ENCODE data around the gene AGK.

DNA sequence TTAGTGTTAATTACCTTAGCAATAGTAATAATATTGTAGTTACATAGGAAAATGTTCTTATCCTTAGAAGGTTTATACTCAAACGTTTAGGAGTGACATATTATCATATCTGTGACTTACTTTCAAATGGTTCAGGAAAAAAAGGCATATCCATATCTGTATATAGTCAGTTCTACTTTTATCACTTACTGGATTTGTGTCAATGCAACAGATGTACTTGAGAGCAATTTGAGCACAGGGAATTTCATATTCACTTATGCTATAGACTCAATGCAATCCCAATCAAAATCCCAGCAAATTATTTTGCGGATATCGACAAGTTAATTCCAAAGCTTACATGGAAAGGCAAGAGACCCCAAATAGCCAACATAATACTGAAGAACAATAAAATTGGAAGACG is 140.8 kb downstream of the AGK start:
- TF ChIP-seq, protein P1, sequence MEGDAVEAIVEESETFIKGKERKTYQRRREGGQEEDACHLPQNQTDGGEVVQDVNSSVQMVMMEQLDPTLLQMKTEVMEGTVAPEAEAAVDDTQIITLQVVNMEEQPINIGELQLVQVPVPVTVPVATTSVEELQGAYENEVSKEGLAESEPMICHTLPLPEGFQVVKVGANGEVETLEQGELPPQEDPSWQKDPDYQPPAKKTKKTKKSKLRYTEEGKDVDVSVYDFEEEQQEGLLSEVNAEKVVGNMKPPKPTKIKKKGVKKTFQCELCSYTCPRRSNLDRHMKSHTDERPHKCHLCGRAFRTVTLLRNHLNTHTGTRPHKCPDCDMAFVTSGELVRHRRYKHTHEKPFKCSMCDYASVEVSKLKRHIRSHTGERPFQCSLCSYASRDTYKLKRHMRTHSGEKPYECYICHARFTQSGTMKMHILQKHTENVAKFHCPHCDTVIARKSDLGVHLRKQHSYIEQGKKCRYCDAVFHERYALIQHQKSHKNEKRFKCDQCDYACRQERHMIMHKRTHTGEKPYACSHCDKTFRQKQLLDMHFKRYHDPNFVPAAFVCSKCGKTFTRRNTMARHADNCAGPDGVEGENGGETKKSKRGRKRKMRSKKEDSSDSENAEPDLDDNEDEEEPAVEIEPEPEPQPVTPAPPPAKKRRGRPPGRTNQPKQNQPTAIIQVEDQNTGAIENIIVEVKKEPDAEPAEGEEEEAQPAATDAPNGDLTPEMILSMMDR (IDR thresholded peaks at IDR 0.05; ENCODE audit: poor library complexity) = no peak
- no peak for TF ChIP-seq EZH2 (IDR thresholded peaks at IDR 0.05; ENCODE audit: borderline replicate concordance)
- no peak for TF ChIP-seq EZH2phosphoT487 (IDR thresholded peaks at IDR 0.05; ENCODE audit: low read depth, severe bottlenecking, unreplicated experiment)
